HG02588 (cell line): ENCODE results near the gene SLC23A3.

Experiments
- ATAC-seq: cut with Tn5 transposase; IDR thresholded peaks from one replicate; pipeline ENCODE4 v1.9.1; 2021; ENCODE audit warnings: mild to moderate bottlenecking, moderate library complexity; ENCODE audit not compliant: unreplicated experiment

Gene SLC23A3

DNA sequence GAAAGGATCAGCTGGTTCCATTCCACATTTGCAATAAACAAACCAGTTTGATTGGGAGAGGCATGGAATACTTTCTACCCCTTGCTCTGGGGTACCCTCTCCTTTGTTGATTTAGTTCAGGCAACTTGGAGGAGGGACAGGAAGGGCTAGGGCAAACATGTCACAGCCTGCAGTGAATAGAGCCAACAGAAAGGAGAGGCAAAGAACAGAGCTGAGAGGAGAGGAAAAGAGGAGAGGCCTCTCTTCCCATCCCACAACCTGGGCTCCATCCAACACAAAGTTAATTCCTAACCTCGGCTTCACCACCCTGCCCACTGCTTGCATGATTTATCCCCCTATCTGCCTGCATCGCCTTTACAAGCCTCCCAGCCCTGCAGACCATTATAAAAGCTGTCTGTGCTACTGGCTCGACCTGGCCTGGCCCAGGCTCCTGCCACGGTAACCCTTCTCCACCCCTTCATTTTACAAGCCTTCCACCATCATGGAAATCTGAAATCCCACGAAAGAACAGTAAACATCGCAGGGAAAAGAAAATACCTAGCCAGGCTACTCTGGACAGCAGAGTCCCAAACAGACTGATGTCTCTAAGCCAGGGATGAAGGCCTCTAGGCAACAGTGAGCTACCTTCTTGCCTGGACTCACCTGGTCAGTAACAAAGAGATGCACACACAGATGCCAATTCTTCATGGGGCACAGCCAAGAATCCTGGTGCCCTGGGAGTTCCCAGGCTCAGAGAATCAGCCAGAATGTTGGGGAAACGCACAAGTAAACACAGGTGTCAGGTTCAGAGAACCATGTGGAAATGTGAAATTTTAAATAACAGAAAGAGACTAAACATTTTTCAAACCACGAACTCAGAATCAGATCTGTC lies 52.8 kb downstream of the SLC23A3 start:
- no peak for ATAC-seq

- ATAC-seq, result no peak
These were observed 57.0 kb downstream of the SLC23A3 start for GRCh38 chr2:219112651-219113338.

- ATAC-seq, result no peak
These were observed 57.8 kb downstream of the SLC23A3 start for GRCh38 chr2:219112062-219112406.
